GF-D8 (cell line): ENCODE measurements around the gene CHMP6.

Experiments used
- DNase-seq: peaks from one replicate; lab custom pipeline; 2025; lab: John Stamatoyannopoulos, UW

CHMP6 gene

GRCh38 chr17:81043725-81044427 is 52.2 kb downstream of the CHMP6 start:
- no peak for DNase-seq

DNA sequence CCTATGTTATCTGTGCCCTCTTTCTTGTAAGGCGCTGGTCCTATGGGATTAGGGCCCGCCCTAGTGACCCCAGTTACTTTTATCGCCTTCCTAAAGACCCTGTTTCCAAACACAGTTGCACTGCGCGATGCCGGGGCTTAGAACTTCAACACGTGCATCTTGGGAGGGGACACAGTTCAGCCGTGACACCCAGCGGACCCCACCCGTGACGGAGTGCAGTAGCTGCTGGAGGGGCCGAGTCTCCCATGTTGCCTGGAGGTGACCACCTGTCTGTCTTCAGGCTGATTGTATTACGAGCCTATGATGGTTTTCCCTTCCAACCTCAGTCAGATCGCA is 52.8 kb downstream of the CHMP6 start:
- DNase-seq, result no peak

DNA sequence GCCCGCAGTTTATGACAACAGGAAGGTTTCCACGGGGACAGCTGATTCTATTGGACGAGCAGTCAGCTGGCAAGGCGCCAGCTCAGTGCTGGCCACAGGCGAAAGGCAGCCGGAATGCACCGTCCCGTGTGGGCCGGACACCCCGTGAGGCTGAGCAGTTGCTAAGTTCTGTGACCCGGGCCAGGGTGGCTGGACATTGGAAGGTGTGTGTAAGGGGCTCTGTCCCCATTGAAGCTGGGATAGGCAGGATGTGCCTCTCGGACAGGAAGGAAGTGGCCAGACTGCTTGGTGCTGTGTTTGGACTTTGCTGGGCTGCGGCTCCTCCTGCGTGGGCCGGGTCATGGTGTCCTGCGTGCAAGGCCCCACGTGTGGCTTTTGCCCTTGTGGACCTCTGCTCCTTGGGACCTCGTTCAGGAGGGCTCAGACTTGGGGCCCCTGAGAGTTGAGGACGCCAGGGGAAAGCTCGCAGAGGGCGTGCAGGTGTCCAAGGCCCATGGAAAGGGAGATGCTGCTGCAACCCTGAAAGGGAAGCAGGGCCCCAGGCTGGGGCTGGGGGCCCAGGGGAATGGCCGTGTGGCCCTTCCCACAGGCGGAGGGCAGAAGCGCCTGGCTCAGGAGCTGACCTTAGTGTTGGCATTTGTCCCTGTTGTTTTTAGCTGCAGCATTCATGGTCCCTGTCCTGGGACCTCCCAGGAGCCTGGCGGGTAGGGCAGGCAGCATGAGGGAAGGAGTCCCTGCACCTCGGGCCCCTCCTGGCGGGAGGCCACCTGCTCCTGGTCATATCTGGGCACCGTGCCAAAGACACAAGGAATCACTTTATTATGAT is 53.3 kb downstream of the CHMP6 start:
- no peak for DNase-seq

DNA sequence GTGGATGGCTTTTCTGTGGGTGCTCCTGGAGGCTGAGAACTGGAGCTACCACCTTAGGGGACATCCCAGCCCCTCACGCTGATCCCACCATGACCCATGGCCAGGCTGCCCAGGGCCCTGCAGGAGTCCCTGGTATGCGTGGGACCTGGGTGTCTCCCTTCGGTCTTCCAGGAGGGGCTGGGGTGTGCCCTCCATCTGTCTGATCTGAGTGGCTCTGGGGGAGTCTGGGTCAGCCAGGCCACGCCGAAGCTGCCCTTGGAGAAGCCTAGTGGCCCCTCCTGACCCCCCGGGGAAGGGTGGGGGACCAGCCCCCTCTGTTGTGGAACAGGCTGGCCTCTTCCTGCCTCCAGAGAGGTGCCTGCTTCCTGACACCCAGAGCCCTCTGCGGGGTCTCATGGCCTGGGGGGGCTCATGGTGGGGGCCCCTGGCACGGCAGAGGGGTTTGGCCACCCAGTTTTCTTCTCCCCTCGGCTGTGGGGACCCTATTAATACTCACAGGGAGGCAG is 54.0 kb downstream of the CHMP6 start:
- DNase-seq, result no peak

GRCh38 chr17:81046132-81046769 is 54.6 kb downstream of the CHMP6 start:
- DNase-seq, result no peak

- no peak for DNase-seq
Observed at GRCh38 chr17:81046770-81047359, 55.2 kb downstream of the CHMP6 start.

DNA sequence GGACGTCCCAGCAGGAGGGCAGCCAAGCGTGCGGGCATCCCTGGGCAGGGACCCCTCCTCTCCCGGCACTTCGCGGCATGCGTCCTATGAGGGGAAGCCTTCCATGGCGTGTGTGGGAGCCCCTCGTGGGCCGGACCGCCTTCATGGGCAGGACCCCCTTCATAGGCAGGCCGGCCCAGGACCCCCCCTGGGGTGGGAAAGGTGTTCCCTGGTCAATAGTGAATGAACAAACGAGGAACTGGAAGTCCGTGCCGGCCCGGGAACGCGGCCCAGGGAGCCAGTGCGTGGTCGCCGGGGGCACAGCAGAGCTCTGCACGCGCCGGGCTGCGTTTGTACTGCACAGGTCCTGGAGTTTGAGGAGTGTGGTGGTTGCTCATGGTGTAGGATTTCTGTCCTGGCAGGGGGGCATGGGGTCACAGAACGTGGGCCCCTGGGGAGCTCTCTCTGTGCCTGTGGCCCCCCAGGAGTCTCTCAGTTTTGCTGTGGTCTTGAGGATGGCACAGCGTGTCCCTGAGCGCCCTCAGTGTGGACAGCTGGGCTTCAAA is 57.3 kb downstream of the CHMP6 start:
- DNase-seq, result no peak

- DNase-seq, result peak; percentile 23
Observed at GRCh38 chr17:81049372-81049911, 57.8 kb downstream of the CHMP6 start.
